GM10266 (cell line): ENCODE data around the gene NEK8.
A peak's percentile ranks its signal among the peaks of the same experiment; 100 is the strongest.
"Not testable (repeated sequence)": the region's sequence is repeated elsewhere in the genome, so short reads cannot be mapped to it uniquely, and the experiment has no call there.

Experiments
- DNase-seq: peaks from one replicate; pipeline ENCODE4 v3.0.0; 2012; ENCODE audit errors: extremely low spot score
- CTCF ChIP-seq: IDR thresholded peaks from 2 replicates; pipeline ENCODE4 v1.5.1; 2012; ENCODE audit warnings: mild to moderate bottlenecking, low read depth; ENCODE audit not compliant: control insufficient read depth, insufficient read depth; ENCODE audit errors: missing control alignments

NEK8 gene

GRCh38 chr17:28717578-28718332, 10.8 kb upstream of the NEK8 start, which contains the start of gene RAB34:
Gene RAB34, minus strand, starts transcription at chr17:28717868. Its CDS starts 602 bp downstream, at chr17:28717266.
- TF ChIP-seq CTCF: peak; percentile 43
- DNase-seq: peak; percentile 48

- no peak for TF ChIP-seq CTCF
- DNase-seq: no peak
Observed at GRCh38 chr17:28718333-28719020, 10.1 kb upstream of the NEK8 start.

- no peak for TF ChIP-seq CTCF
- no peak for DNase-seq
Observed at GRCh38 chr17:28719021-28719433, 9.6 kb upstream of the NEK8 start.

- DNase-seq: no peak
- no peak for TF ChIP-seq CTCF
Observed at GRCh38 chr17:28720247-28720996, 8.2 kb upstream of the NEK8 start.

- not testable (repeated sequence) for DNase-seq
Observed at GRCh38 chr17:28720997-28721329, 7.6 kb upstream of the NEK8 start.

GRCh38 chr17:28722417-28723158, 6.0 kb upstream of the NEK8 start:
- TF ChIP-seq CTCF: no peak
- no peak for DNase-seq

- TF ChIP-seq CTCF: no peak
- DNase-seq: no peak
Observed at GRCh38 chr17:28723159-28723835, 5.3 kb upstream of the NEK8 start.

- not testable (repeated sequence) for DNase-seq
Observed at GRCh38 chr17:28723836-28724499, 4.6 kb upstream of the NEK8 start.
